HCT116 (cell line): ENCODE results near the gene LIPA. TPM values are rescaled to one million over a fixed set of nuclear protein-coding genes. Genes with fewer than 3 reads are reported as not detected.

ENCODE experiments used
- ATAC-seq: fragments of 200-7000 bp; cut with Tn5 transposase; 2 replicates; pipeline ENCODE4 v1.9.1; 2020; ENCODE audit warnings: mild to moderate bottlenecking, moderate library complexity
- BruUV-seq: library from RNA; stranded (reverse); fragments of 400-500 nt; replicated peaks from 2 replicates; lab custom pipeline; 2021; lab: Mats Ljungman, UMichigan
- CTCF ChIA-PET: fragments of 300-600 bp; sonication (Branson Sonifier 250); formaldehyde crosslinking; loops from one replicate; lab custom pipeline; 2021; ENCODE audit warnings: antibody characterized with exemption; lab: Charles Lee
- POLR2A ChIA-PET: fragments of 300-600, 350-600 bp; sonication (Branson Sonifier 250); formaldehyde crosslinking; loops from one replicate; lab custom pipeline; 2021; ENCODE audit warnings: antibody characterized with exemption; lab: Charles Lee
- RAD21 ChIA-PET, 2 experiments: fragments of 300-600 bp; sonication (Branson Sonifier 250); formaldehyde crosslinking; loops; one replicate each; lab custom pipeline; 2023; ENCODE audit warnings: low total read pairs in 2 of 2; ENCODE audit not compliant: uncharacterized antibody in 2 of 2, unreplicated experiment in 2 of 2, low non-redundant PET in 1 of 2; lab: Charles Lee
- DNase-seq: peaks from one replicate; pipeline ENCODE4 v3.0.0-alpha.2; 2010; ENCODE audit warnings: low read depth, low spot score
- H2AFZ ChIP-seq: fragments of 200-600 bp; shearing (Covaris generic), sonication (generic); 2 replicates; pipeline ENCODE4 v1.6.1; 2017; ENCODE audit warnings: low read depth, mixed run types, mixed read lengths, antibody characterized with exemption, low read length; ENCODE audit not compliant: poor library complexity, severe bottlenecking
- H3K27ac ChIP-seq: 2 replicates; pipeline ENCODE4 v1.5.1; 2012; ENCODE audit warnings: low read depth, low read length
- H3K27me3 ChIP-seq: fragments of 200-600 bp; sonication (generic); 2 replicates; pipeline ENCODE4 v1.6.1; 2016; ENCODE audit warnings: mixed run types, low read length, mixed read lengths; ENCODE audit not compliant: insufficient read depth
- H3K36me3 ChIP-seq, 2 experiments: fragments of 200-500 bp in 1 of 2; fragments of 200-600 bp in 1 of 2; sonication (Bioruptor generic) in 1 of 2; sonication (generic) in 1 of 2; 2 replicates each; pipeline versions ENCODE4 v1.5.1 to v1.6.1; 2014 to 2016; ENCODE audit warnings: low read length in 2 of 2, inconsistent platforms in 1 of 2, mixed read lengths in 1 of 2, mixed run types in 1 of 2; ENCODE audit not compliant: insufficient read depth in 2 of 2, control insufficient read depth in 1 of 2
- H3K4me1 ChIP-seq, 2 experiments: fragments of 200-600 bp in 1 of 2; sonication (generic) in 1 of 2; 2 replicates each; pipeline versions ENCODE4 v1.5.1 to v1.6.1; 2012 to 2017; ENCODE audit warnings: low read length in 2 of 2, inconsistent platforms in 1 of 2, mild to moderate bottlenecking in 1 of 2, mixed read lengths in 1 of 2, mixed run types in 1 of 2, moderate library complexity in 1 of 2; ENCODE audit not compliant: insufficient read depth in 2 of 2, control insufficient read depth in 1 of 2
- H3K4me2 ChIP-seq: fragments of 200-600 bp; sonication (generic); 2 replicates; pipeline ENCODE4 v1.6.1; 2017; ENCODE audit warnings: mixed run types, low read length, mixed read lengths
- H3K4me3 ChIP-seq, 2 experiments: fragments of 200-600 bp in 1 of 2; sonication (generic) in 1 of 2; replicated peaks in 1 of 2; 2 replicates each; pipeline ENCODE4 v1.5.1; 2011 to 2016; ENCODE audit warnings: low read length in 2 of 2, control low read depth in 1 of 2, low read depth in 1 of 2, mild to moderate bottlenecking in 1 of 2, mixed read lengths in 1 of 2, mixed run types in 1 of 2
- H3K79me2 ChIP-seq: fragments of 200-600 bp; sonication (generic); 2 replicates; pipeline ENCODE4 v1.6.1; 2017; ENCODE audit warnings: mild to moderate bottlenecking, mixed run types, low read length, moderate library complexity, mixed read lengths; ENCODE audit not compliant: insufficient read depth
- H3K9ac ChIP-seq: fragments of 200-600 bp; sonication (generic); 2 replicates; pipeline ENCODE4 v1.6.1; 2016; ENCODE audit warnings: low read length, mixed read lengths
- H3K9me2 ChIP-seq: fragments of 200-600 bp; sonication (generic), shearing (Covaris generic); 2 replicates; pipeline ENCODE4 v1.6.1; 2017; ENCODE audit warnings: mixed run types, mild to moderate bottlenecking, moderate library complexity; ENCODE audit not compliant: insufficient read depth
- H3K9me3 ChIP-seq, 2 experiments: fragments of 200-500 bp in 1 of 2; fragments of 200-600 bp in 1 of 2; sonication (Bioruptor generic) in 1 of 2; sonication (generic) in 1 of 2; 2 replicates each; pipeline ENCODE4 v1.6.1; 2014 to 2017; ENCODE audit warnings: low read length in 2 of 2, mixed read lengths in 2 of 2, inconsistent platforms in 1 of 2, low read depth in 1 of 2, mild to moderate bottlenecking in 1 of 2, mixed run types in 1 of 2, moderate library complexity in 1 of 2; ENCODE audit not compliant: control insufficient read depth in 1 of 2, insufficient read depth in 1 of 2
- H4K20me1 ChIP-seq: fragments of 200-600 bp; sonication (generic), shearing (Covaris generic); 2 replicates; pipeline ENCODE4 v1.6.1; 2017; ENCODE audit warnings: mixed run types, mild to moderate bottlenecking, moderate library complexity; ENCODE audit not compliant: insufficient read depth
- ATF3 ChIP-seq: IDR thresholded peaks from 2 replicates; pipeline ENCODE4 v1.6.1; 2012
- CBX3 ChIP-seq: IDR thresholded peaks from 2 replicates; pipeline ENCODE4 v1.6.1; 2012; ENCODE audit warnings: low read depth
- EZH2 ChIP-seq: fragments of 200-600 bp; sonication (generic); IDR thresholded peaks from 2 replicates; pipeline ENCODE4 v1.6.1; 2017; ENCODE audit warnings: antibody characterized with exemption, mixed run types
- EZH2phosphoT487 ChIP-seq: fragments of 200-600 bp; IDR thresholded peaks from 2 replicates; pipeline ENCODE4 v1.6.1; 2018; ENCODE audit warnings: antibody characterized with exemption, borderline replicate concordance
- FOSL1 ChIP-seq: IDR thresholded peaks from 2 replicates; pipeline ENCODE4 v1.6.1; 2012; ENCODE audit warnings: low read depth
- POLR2A ChIP-seq: IDR thresholded peaks from 2 replicates; pipeline ENCODE4 v1.7.0; 2011; ENCODE audit warnings: borderline replicate concordance; ENCODE audit not compliant: insufficient read depth, insufficient read length; ENCODE audit errors: extremely low read depth
- SRF ChIP-seq: IDR thresholded peaks from 2 replicates; pipeline ENCODE4 v1.6.1; 2012; ENCODE audit warnings: low read depth
- TCF7L2 ChIP-seq: IDR thresholded peaks from 2 replicates; pipeline ENCODE4 v1.7.0; 2011; ENCODE audit warnings: borderline replicate concordance, inconsistent platforms; ENCODE audit not compliant: insufficient read depth, insufficient read length; ENCODE audit errors: extremely low read depth
- YY1 ChIP-seq: IDR thresholded peaks from 2 replicates; pipeline ENCODE4 v1.6.1; 2011; ENCODE audit warnings: low read length, low read depth, moderate library complexity, mild to moderate bottlenecking; ENCODE audit not compliant: insufficient replicate concordance; ENCODE audit errors: extremely low read depth
- intact Hi-C: fragments of 100-400 bp; cut with micrococcal nuclease; formaldehyde crosslinking; loops from 2 replicates; pipeline ENCODE4 v1.10.0; 2022
- total RNA-seq: library from RNA; stranded (reverse); gene quantifications from one replicate; pipeline ENCODE4 v1.2.1, GENCODE V29; 2021; ENCODE audit not compliant: unreplicated experiment
- TF ChIP-seq, protein P1 (sequence below): IDR thresholded peaks from 2 replicates; pipeline ENCODE4 v1.6.1; 2012
- TF ChIP-seq, protein P2 (sequence below): IDR thresholded peaks from 2 replicates; pipeline ENCODE4 v1.6.1; 2012; ENCODE audit warnings: low read depth

The LIPA gene
- total RNA-seq, 1 experiment from 2014 or later = 27.1 TPM

DNA sequence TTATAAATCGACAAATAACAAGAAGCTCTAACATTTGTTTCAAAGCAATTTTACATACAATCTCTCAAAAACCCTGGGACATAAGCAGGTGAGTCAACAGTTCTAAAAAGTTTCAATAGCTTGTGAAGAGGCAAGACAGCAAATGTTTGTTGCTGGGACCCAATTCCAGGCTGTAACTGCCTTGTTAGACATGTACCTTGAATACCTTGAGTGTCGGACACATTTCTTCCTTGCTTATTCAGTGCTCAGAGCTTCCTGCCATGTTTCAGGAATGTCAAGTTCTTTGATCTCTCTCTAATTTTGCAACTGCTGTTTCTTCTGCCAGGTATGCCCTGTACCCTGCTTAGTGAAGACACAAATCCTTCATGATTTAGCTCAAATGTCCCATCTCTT, 49.5 kb downstream of the LIPA start:
- no peak overlapping the region for H3K4me3 ChIP-seq
- H3K36me3 ChIP-seq = no peaks in the 10 kb centered on the region
- ChIA-PET RAD21 (no interaction called here), CTCF (no interaction called here), POLR2A (no interaction called here)
- H2AFZ ChIP-seq = no peak overlapping the region
- H3K4me2 ChIP-seq = no peak overlapping the region
- H3K79me2 ChIP-seq = no peaks in the 10 kb centered on the region
- BruUV-seq = no TSS peak
- H3K4me1 ChIP-seq = no peaks in the 10 kb centered on the region
- DNase-seq (no peak), ATAC-seq (no peak)
- H3K9me3 ChIP-seq = no peaks in the 10 kb centered on the region
- no peak overlapping the region for H3K9ac ChIP-seq
- H3K27me3 ChIP-seq = no peaks in the 10 kb centered on the region
- no peak overlapping the region for H3K27ac ChIP-seq
- intact Hi-C loops = no loop called here
- TF ChIP-seq ATF3 (no peak), EZH2phosphoT487 (no peak), CBX3 (no peak), SRF (no peak), POLR2A (no peak), FOSL1 (no peak), YY1 (no peak), TCF7L2 (no peak), EZH2 (no peak)
- TF ChIP-seq, protein P1, sequence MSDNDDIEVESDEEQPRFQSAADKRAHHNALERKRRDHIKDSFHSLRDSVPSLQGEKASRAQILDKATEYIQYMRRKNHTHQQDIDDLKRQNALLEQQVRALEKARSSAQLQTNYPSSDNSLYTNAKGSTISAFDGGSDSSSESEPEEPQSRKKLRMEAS = no peak
- TF ChIP-seq, protein P2, sequence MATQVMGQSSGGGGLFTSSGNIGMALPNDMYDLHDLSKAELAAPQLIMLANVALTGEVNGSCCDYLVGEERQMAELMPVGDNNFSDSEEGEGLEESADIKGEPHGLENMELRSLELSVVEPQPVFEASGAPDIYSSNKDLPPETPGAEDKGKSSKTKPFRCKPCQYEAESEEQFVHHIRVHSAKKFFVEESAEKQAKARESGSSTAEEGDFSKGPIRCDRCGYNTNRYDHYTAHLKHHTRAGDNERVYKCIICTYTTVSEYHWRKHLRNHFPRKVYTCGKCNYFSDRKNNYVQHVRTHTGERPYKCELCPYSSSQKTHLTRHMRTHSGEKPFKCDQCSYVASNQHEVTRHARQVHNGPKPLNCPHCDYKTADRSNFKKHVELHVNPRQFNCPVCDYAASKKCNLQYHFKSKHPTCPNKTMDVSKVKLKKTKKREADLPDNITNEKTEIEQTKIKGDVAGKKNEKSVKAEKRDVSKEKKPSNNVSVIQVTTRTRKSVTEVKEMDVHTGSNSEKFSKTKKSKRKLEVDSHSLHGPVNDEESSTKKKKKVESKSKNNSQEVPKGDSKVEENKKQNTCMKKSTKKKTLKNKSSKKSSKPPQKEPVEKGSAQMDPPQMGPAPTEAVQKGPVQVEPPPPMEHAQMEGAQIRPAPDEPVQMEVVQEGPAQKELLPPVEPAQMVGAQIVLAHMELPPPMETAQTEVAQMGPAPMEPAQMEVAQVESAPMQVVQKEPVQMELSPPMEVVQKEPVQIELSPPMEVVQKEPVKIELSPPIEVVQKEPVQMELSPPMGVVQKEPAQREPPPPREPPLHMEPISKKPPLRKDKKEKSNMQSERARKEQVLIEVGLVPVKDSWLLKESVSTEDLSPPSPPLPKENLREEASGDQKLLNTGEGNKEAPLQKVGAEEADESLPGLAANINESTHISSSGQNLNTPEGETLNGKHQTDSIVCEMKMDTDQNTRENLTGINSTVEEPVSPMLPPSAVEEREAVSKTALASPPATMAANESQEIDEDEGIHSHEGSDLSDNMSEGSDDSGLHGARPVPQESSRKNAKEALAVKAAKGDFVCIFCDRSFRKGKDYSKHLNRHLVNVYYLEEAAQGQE = no peak
- H4K20me1 ChIP-seq = no peaks in the 10 kb centered on the region
- H3K9me2 ChIP-seq = no peaks in the 10 kb centered on the region
